ENCODE results near the gene FGF19.
"Not testable (repeated sequence)": the region's sequence is repeated elsewhere in the genome, so short reads cannot be mapped to it uniquely, and the experiment has no call there.

GRCh38 chr11:69687969-69688771 lies 15.7 kb downstream of the FGF19 start:
- TF ChIP-seq SP1, TARDBP (IDR thresholded peaks at IDR 0.05): not testable (repeated sequence)

All from HEK293T (cell line).